GM10266 (cell line): Measurements from ENCODE around the gene SASH1.
A peak's percentile ranks its signal among the peaks of the same experiment; 100 is the strongest.

Experiments used
- DNase-seq: peaks from one replicate; pipeline ENCODE4 v3.0.0; 2012; ENCODE audit errors: extremely low spot score
- CTCF ChIP-seq: IDR thresholded peaks from 2 replicates; pipeline ENCODE4 v1.5.1; 2012; ENCODE audit warnings: mild to moderate bottlenecking, low read depth; ENCODE audit not compliant: control insufficient read depth, insufficient read depth; ENCODE audit errors: missing control alignments

The SASH1 gene

GRCh38 chr6:148464319-148465010 lies 121.8 kb downstream of the SASH1 start:
- peak; percentile 57 for DNase-seq
- peak; percentile 86 for TF ChIP-seq CTCF

GRCh38 chr6:148465011-148465335 lies 122.3 kb downstream of the SASH1 start:
- no peak for DNase-seq
- TF ChIP-seq CTCF, result no peak

GRCh38 chr6:148465670-148466069 lies 123.0 kb downstream of the SASH1 start:
- TF ChIP-seq CTCF, result no peak
- DNase-seq, result no peak

- no peak for TF ChIP-seq CTCF
- no peak for DNase-seq
Observed at GRCh38 chr6:148466158-148466557, 123.5 kb downstream of the SASH1 start.

GRCh38 chr6:148467926-148468325 lies 125.3 kb downstream of the SASH1 start:
- DNase-seq, result no peak
- no peak for TF ChIP-seq CTCF

- TF ChIP-seq CTCF, result no peak
- no peak for DNase-seq
Observed at GRCh38 chr6:148470156-148470555, 127.5 kb downstream of the SASH1 start.

GRCh38 chr6:148470606-148471465 lies 128.2 kb downstream of the SASH1 start:
- no peak for DNase-seq
- TF ChIP-seq CTCF, result no peak
